Caco-2 (cell line): Measurements from ENCODE around the gene INPP4B. TPM values are rescaled to one million over a fixed set of nuclear protein-coding genes. Genes with fewer than 3 reads are reported as not detected.

ENCODE experiments used
- BruUV-seq: library from RNA; stranded (reverse); fragments of 400-500 nt; replicated peaks from 2 replicates; lab custom pipeline; 2021; lab: Mats Ljungman, UMichigan
- CTCF ChIA-PET: fragments of 300-600 bp; sonication (Branson Sonifier 250); formaldehyde crosslinking; loops from one replicate; lab custom pipeline; 2022; ENCODE audit warnings: antibody characterized with exemption; lab: Charles Lee
- POLR2A ChIA-PET: fragments of 300-600 bp; sonication (Branson Sonifier 250); formaldehyde crosslinking; loops from one replicate; lab custom pipeline; 2022; ENCODE audit warnings: antibody characterized with exemption; lab: Charles Lee
- DNase-seq, 2 experiments: peaks; one replicate each; pipeline versions ENCODE4 v3.0.0 to v3.0.0-alpha.2; 2020 to 2022
- H3K27me3 ChIP-seq: replicated peaks from 2 replicates; pipeline ENCODE4 v1.6.0; 2011; ENCODE audit warnings: low read length; ENCODE audit not compliant: control insufficient read depth, insufficient read depth
- H3K36me3 ChIP-seq: 2 replicates; pipeline ENCODE4 v1.5.1; 2011; ENCODE audit warnings: low read length; ENCODE audit not compliant: control insufficient read depth, insufficient read depth
- H3K4me1 ChIP-seq: fragments of 250-450 bp; sonication (Bioruptor Pico); 2 replicates; pipeline ENCODE4 v1.5.1; 2020; ENCODE audit warnings: mild to moderate bottlenecking
- H3K4me3 ChIP-seq: 2 replicates; pipeline ENCODE4 v1.5.1; 2011; ENCODE audit warnings: low read depth, mild to moderate bottlenecking, control low read depth, low read length
- H3K9me3 ChIP-seq: fragments of 250-450 bp; sonication (Bioruptor Pico); 2 replicates; pipeline ENCODE4 v1.5.1; 2020; ENCODE audit warnings: mild to moderate bottlenecking, moderate library complexity
- H3K27ac Mint-ChIP-seq: one replicate; pipeline ENCODE4 v1.8.0; 2022; ENCODE audit warnings: mixed read lengths; ENCODE audit not compliant: unreplicated experiment
- H3K27me3 Mint-ChIP-seq: one replicate; pipeline ENCODE4 v1.8.0; 2022; ENCODE audit warnings: mixed read lengths; ENCODE audit not compliant: insufficient read depth, unreplicated experiment
- H3K36me3 Mint-ChIP-seq: one replicate; pipeline ENCODE4 v1.8.0; 2022; ENCODE audit warnings: mild to moderate bottlenecking, mixed read lengths; ENCODE audit not compliant: insufficient read depth, unreplicated experiment
- H3K4me1 Mint-ChIP-seq: one replicate; pipeline ENCODE4 v1.8.0; 2022; ENCODE audit warnings: low read depth, mixed read lengths; ENCODE audit not compliant: unreplicated experiment
- H3K4me3 Mint-ChIP-seq: one replicate; pipeline ENCODE4 v1.8.0; 2022; ENCODE audit warnings: mild to moderate bottlenecking, moderate library complexity, mixed read lengths; ENCODE audit not compliant: unreplicated experiment
- H3K9me3 Mint-ChIP-seq: one replicate; pipeline ENCODE4 v1.8.0; 2022; ENCODE audit warnings: mixed read lengths; ENCODE audit not compliant: unreplicated experiment
- intact Hi-C: fragments of 100-400 bp; cut with micrococcal nuclease; formaldehyde crosslinking; loops from one replicate; pipeline ENCODE4 v1.10.0; 2022; ENCODE audit not compliant: unreplicated experiment
- total RNA-seq: library from RNA; stranded (reverse); gene quantifications from 2 replicates; pipeline ENCODE4 v1.2.3, GENCODE V29; 2022
- TF ChIP-seq, protein P1 (sequence below), 2 experiments: fragments of 200-600 bp in 1 of 2; IDR thresholded peaks; 1 replicate in 1 of 2; 2 replicates in 1 of 2; pipeline versions ENCODE4 v1.5.1 to v1.8.0; 2011 to 2022; ENCODE audit warnings: antibody characterized with exemption in 1 of 2, control low read depth in 1 of 2, inconsistent platforms in 1 of 2, low read depth in 1 of 2, low read length in 1 of 2, mild to moderate bottlenecking in 1 of 2, moderate library complexity in 1 of 2; ENCODE audit not compliant: insufficient read depth in 1 of 2, severe bottlenecking in 1 of 2, unreplicated experiment in 1 of 2

The INPP4B gene
- total RNA-seq, 1 experiment from 2014 or later: 10.3 TPM

DNA sequence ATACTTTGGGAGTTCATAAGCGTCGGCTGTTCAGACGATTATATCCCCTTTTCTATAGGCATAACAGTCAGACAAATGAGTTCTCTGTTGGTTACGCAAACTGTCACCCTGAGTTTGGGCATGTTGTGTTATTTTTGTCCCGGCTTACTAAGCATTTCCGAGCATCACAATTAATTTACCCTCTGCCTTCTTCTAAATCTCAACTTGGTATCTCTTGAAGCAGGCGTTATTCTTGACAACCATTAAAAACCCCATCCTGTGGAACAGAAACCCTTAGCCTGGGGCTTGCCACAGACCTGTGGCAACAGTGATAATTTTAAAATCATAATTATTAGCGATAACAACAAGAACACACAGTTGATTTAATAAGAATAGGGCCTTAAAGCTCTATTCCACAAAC, 558.7 kb downstream of the INPP4B start:
- POLR2A ChIA-PET: no interaction called here
- CTCF ChIA-PET: no interaction called here
- TF ChIP-seq, protein P1, sequence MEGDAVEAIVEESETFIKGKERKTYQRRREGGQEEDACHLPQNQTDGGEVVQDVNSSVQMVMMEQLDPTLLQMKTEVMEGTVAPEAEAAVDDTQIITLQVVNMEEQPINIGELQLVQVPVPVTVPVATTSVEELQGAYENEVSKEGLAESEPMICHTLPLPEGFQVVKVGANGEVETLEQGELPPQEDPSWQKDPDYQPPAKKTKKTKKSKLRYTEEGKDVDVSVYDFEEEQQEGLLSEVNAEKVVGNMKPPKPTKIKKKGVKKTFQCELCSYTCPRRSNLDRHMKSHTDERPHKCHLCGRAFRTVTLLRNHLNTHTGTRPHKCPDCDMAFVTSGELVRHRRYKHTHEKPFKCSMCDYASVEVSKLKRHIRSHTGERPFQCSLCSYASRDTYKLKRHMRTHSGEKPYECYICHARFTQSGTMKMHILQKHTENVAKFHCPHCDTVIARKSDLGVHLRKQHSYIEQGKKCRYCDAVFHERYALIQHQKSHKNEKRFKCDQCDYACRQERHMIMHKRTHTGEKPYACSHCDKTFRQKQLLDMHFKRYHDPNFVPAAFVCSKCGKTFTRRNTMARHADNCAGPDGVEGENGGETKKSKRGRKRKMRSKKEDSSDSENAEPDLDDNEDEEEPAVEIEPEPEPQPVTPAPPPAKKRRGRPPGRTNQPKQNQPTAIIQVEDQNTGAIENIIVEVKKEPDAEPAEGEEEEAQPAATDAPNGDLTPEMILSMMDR (IDR thresholded peaks at IDR 0.05; ENCODE audit: insufficient read depth in 1 of 2, low read depth in 1 of 2, low read length in 1 of 2, severe bottlenecking in 1 of 2, unreplicated experiment in 1 of 2): no peak
- DNase-seq: no peak
- Mint-ChIP-seq H3K4me1 (no peaks in the 10 kb centered on the region), H3K27me3 (no peaks in the 10 kb centered on the region), H3K9me3 (no peaks in the 10 kb centered on the region), H3K27ac (no peak overlapping the region), H3K4me3 (no peak overlapping the region), H3K36me3 (no peaks in the 10 kb centered on the region)
- BruUV-seq: no TSS peak
- Histone ChIP-seq H3K27me3 (no peaks in the 10 kb centered on the region), H3K9me3 (no peaks in the 10 kb centered on the region), H3K4me3 (no peak overlapping the region), H3K36me3 (no peaks in the 10 kb centered on the region), H3K4me1 (no peaks in the 10 kb centered on the region)
- intact Hi-C loops: no loop called here

DNA sequence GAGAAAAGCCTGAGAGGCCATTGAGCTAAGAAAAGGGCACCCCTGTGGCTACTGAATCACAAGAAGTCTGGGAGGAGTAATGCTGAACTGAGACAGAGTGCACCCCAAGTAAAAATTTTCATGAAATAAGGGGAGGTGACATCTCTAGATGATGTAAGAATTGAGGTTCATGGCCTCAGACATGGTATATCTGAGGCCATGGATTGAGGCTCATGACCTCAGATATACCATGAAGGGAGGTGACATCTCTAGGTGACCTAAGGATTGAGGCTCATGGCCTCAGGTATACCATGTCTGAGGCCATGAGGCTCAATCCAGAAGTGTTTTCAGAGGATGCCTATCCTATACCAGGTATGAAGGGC, 560.9 kb downstream of the INPP4B start:
- H3K9me3 Mint-ChIP-seq: no peaks in the 10 kb centered on the region
- no peaks in the 10 kb centered on the region for H3K4me1 Mint-ChIP-seq
- intact Hi-C loops: no loop called here
- POLR2A ChIA-PET: no interaction called here
- H3K4me3 Mint-ChIP-seq: no peak overlapping the region
- Histone ChIP-seq H3K4me3 (no peak overlapping the region), H3K4me1 (no peaks in the 10 kb centered on the region), H3K27me3 (no peaks in the 10 kb centered on the region), H3K36me3 (no peaks in the 10 kb centered on the region), H3K9me3 (no peaks in the 10 kb centered on the region)
- no peaks in the 10 kb centered on the region for H3K36me3 Mint-ChIP-seq
- H3K27ac Mint-ChIP-seq: no peak overlapping the region
- TF ChIP-seq, protein P1 (IDR thresholded peaks at IDR 0.05; ENCODE audit: insufficient read depth in 1 of 2, low read depth in 1 of 2, low read length in 1 of 2, severe bottlenecking in 1 of 2, unreplicated experiment in 1 of 2): no peak
- no peaks in the 10 kb centered on the region for H3K27me3 Mint-ChIP-seq
- no TSS peak for BruUV-seq
- DNase-seq: no peak
- CTCF ChIA-PET: no interaction called here

DNA sequence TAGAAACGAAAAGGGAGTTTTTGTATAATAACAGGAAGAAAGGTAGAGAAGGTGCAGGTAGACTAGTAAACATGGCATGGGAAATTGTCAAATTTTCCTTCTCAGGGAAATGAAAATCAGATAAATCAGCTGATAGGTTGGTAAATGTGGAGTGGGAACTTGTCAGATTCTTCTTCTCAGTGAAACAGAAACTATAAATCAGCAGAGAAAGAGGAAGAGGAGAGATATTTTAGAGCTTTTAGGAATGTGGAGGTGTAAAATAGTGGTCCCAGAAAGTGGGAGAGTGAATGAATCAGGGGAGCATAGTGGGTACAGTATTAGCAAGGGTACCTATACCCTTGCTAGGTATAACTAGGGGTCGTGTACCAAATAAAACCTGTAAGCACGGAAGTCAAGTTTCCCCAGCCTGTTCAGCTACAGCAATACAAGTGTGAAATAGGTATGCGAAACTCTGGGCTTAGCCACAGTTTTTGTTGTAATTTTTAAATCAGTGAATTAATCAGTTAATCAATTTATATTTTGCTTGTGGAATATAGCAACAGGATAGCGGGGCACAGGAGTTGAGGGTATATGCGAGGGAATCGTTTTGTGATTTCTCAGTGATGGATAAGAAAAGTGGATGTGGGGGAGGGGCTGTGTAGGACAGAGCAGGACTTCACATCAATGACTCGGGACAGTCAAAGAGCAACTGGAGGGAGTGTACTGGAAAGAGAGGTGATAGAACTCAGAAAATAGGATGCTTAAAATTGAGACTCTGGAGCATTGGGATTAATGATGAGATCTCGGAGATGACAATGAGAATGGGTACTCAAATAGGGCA, 561.5 kb downstream of the INPP4B start:
- no peaks in the 10 kb centered on the region for H3K4me1 Mint-ChIP-seq
- no peaks in the 10 kb centered on the region for H3K4me1 ChIP-seq
- H3K9me3 ChIP-seq: no peaks in the 10 kb centered on the region
- H3K27me3 Mint-ChIP-seq: no peaks in the 10 kb centered on the region
- BruUV-seq: no TSS peak
- H3K4me3 ChIP-seq: no peak overlapping the region
- H3K4me3 Mint-ChIP-seq: no peak overlapping the region
- no peaks in the 10 kb centered on the region for H3K36me3 Mint-ChIP-seq
- no peaks in the 10 kb centered on the region for H3K36me3 ChIP-seq
- DNase-seq: no peak
- intact Hi-C loops: no loop called here
- ChIA-PET CTCF (no interaction called here), POLR2A (no interaction called here)
- no peaks in the 10 kb centered on the region for H3K9me3 Mint-ChIP-seq
- no peaks in the 10 kb centered on the region for H3K27me3 ChIP-seq
- TF ChIP-seq, protein P1 (IDR thresholded peaks at IDR 0.05; ENCODE audit: insufficient read depth in 1 of 2, low read depth in 1 of 2, low read length in 1 of 2, severe bottlenecking in 1 of 2, unreplicated experiment in 1 of 2): no peak
- H3K27ac Mint-ChIP-seq: no peak overlapping the region
